DMS114 treated with DMSO at 0.1 percent for 48 hours (cell line): ENCODE data around the gene ANKRD50.

Experiments used
- DNase-seq: peaks from one replicate; lab custom pipeline; 2025; ENCODE audit not compliant: unreplicated experiment; lab: John Stamatoyannopoulos, UW

ANKRD50 gene

DNA sequence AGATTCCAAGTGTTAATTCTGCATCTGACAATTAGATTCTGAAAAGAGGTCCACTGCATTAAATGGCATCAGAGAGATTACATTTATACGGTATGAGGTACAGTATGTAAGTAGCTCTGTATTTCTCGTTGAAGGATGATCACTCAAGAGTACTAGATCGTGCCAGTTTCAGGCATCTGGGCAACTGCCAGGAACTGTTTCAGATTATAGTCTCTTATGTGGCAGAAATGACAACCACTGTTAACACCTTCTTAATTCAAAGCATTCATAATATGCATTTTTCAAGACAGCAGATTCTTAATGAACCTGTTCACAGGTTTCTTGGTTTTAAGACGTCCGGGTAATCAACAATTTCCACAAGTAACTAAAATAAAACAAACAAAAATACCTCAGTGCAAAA, 1.6 kb downstream of the ANKRD50 start:
- DNase-seq, result no peak

DNA sequence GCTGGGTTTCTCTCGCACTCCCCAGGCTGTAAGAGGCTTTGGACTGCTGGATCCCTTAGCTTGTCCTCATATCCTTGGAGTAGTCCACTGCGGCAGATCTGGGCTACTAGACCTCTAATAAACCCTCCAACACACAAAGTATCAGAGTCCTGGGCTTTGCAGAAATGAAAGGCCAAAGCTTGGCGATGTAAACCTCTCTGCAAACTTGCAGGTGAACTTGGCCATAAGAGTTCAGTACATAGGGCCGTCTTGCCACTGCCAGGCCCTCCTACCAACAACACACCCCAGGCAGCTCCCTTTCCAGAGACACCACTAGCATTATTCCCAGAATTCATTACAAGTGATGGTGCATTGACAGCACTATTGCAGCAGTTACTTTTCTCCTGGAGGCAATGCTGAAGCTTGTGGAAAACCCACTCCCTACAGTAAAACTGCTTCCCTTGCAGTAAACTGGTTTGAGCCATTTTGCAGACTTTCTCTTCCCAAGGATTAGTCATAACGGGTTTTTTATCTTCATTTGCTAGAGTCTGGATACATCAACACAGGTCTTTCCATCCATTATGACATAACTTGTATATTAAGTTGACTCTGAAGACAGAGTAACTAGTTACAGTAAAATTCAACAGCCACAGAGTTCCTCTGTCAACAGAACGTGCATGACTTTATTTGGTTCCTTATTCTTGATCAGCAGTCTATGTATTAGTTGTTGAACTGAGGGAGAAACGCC, 2.4 kb downstream of the ANKRD50 start:
- DNase-seq, result no peak

GRCh38 chr4:124708517-124709300, 3.8 kb downstream of the ANKRD50 start:
- DNase-seq, result no peak

- no peak for DNase-seq
These were observed 7.1 kb downstream of the ANKRD50 start for GRCh38 chr4:124705393-124705792.

DNA sequence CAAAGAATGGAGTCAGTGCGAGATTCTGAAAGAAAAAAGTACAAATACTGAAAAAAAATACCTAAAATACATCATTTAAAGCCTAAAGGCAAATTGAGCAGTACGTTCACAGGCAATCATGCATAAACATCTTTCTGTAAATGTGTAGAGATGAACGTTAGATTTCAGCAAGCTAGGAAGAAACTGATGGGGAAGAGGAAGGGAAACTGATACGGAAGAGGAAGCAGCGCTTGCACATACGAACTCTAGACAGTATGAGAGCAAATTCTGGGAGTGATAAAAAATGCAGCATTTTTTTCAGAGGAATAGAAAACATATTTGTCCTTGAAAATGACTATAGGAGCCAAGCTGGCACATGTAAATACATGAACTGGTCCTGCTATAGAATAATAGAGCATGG, 9.4 kb downstream of the ANKRD50 start:
- no peak for DNase-seq

DNA sequence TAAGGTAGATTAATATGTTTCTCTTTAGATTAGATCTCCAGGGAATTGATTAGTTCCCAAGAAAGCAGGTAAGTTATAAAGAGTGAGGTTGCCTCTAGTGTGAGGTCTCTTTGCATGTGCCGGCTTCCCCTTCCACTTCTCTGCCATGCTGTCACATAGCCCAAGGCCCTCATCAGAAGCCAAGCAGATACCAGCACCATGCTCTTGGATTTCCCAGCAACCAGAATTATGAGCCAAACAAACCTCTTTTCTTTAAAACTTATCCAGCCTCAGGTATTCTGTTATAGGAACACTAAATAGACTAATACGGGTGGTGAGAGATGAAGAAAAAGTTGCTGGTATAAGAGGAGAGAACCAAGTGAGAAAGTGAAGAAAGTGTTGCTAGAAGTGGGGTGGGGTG, 15.1 kb downstream of the ANKRD50 start:
- DNase-seq, result no peak

DNA sequence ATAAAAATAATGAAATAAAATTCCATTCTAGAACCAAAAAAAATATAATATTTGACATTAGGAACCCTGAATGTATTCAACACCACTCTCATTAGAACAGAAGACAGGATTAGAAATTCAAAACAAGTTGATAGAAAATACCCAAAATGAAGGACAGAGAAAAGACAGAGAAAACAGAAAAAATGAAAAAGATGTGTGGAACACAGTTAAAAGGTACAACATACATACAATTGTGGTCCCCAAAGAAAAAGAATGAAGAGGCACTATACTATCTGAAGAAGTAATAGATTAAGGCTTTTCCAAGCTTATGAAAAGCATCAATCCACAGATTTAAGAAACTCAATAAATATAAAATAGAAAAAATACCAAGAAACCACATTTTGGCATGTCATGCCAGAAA, 16.4 kb downstream of the ANKRD50 start:
- no peak for DNase-seq

DNA sequence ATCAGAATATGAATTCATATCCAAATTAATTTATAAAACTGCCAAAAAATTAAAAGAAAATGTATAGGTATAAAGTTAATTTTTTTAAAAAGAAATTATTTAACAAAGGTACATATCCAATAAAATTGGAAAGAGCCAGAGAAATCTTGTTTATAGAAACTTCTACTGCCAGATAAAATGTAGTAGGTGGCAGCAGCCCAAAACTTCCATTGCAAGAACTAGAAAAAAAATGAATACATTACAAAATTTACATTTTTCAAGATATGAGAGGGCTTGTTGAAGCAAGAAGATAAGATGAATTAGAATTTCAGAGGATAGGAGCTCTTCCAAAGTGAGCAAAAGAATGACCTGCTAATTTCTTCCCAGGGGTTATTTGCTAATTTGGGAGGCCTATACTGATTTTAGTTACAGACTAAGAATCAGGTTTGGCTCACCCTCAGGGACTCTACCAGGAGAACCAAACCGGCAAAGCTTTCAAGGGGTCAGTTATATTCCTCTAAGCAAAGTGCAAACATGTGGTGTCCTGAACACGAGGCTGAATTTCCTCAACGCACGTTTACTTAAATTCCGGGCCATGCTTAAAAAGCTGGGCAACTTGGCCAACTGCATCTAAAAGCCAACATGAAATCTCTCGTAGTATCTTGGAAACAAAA, 17.5 kb downstream of the ANKRD50 start:
- DNase-seq, result no peak

DNA sequence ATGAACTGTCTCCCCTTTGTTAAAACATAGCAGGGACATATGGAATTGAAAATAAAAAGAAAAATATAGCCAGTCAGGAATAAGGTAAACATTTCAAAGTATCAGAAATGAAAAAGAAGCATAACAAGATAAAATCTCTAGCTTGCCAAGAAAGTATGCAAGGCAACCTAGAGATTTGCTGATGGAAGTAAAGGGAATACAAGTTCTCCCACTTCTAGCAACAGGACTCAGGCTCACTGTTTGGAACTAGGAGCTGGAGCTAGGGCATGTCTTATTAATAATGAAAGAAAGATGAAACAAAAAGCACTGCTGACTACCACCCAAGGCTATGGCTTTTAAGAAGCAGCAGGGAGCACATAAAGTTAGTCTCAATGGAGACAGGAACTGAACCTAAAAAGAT, 18.2 kb downstream of the ANKRD50 start:
- DNase-seq, result no peak

- no peak for DNase-seq
These were observed 20.7 kb downstream of the ANKRD50 start for GRCh38 chr4:124691801-124692200.

DNA sequence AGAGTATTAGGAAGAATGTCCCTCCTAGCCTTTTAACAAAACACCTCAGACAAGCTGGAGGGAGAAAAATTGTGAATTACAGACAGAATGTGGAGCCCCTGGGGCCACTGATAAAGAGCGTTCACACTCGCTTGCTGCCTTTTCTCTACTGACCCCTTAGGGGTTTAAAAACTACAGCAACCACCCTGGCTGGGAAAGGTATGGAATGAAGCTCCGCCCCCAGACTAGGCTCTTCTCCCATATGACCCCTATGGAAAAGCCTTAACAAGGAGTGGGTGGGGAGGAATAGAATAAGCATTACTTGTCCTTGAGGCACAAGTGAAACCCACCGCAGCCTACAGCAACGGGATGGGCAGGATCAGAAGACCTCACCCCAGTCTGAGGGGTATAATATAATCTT, 26.3 kb downstream of the ANKRD50 start:
- no peak for DNase-seq

GRCh38 chr4:124685851-124686250, 26.7 kb downstream of the ANKRD50 start:
- DNase-seq, result no peak

GRCh38 chr4:124684301-124684700, 28.2 kb downstream of the ANKRD50 start:
- DNase-seq, result no peak

DNA sequence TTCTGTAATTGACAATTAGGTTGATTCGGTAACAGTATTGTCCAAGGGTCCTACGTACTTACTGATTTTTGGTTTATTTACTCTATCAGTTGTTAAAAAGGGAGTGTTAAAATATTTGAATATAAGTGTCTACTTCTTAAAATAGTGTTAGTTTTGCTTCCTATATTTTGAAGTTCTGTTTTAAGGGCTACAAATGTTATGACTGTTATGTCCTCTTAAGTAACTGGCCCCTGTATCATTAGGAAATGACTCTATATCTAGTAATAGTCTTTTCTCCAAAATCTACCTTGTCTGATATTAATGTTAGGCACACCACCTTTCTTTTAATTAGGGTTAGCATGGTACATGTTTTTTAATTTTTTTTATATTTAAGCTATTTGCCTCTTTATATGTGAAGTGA, 30.1 kb downstream of the ANKRD50 start:
- no peak for DNase-seq

- DNase-seq, result no peak
These were observed 46.0 kb downstream of the ANKRD50 start for GRCh38 chr4:124666496-124666895.

DNA sequence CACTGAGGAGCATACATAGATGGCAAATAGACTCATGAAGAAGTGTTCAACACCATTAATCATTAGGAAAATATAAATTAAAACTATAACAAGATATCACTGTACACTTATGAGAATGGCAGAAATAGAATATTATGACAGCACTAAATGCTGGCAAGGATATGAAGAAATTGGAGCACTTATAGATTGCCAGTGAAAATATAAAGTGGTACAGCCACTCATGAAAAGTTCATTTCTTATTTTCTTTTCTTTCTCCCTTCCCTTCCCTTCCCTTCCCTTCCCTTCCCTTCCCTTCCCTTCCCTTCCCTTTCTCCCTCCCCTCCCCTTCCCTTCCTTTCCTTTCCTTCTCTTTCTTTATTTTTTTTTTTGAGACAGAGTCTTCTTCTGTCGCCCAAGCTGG, 53.7 kb downstream of the ANKRD50 start:
- DNase-seq, result no peak

DNA sequence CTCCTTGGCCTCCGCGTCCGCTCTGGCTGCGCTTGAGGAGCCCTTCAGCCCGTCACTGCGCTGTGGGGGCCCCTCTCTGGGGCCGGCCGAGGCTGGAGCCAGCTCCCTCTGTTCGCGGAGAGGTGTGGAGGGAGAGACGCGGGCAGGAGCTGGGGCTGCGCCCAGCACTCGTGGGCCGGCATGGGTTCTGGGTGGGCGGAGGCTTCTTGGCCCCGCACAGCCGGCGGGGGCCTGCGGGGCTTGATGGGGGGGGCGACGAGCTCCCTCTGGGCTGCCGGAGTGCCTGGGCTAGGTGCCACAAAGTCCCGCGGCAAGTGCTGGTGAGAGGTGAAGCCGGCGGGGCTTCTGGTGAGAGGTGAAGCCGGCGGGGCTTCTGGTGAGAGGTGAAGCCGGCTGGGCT, 61.9 kb downstream of the ANKRD50 start:
- no peak for DNase-seq

DNA sequence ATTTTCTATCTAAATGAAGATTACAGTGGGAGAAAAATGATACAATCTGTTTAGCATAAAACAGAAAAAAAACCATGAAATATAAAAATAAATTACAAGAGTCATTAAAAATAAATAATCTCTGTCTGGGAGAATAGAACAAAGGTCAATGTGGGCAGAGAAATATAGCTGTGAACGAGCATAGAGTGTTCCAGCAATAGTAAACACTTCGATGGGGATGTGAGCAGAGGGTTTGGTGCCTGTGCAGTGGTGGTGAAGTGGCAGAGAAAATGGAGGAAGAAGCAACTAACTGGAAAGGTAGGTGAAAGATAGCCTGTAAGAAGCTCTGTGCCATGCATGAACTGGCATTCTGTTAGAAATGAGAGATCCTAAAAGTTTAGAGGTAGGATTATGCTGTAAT, 64.9 kb downstream of the ANKRD50 start:
- DNase-seq, result no peak

DNA sequence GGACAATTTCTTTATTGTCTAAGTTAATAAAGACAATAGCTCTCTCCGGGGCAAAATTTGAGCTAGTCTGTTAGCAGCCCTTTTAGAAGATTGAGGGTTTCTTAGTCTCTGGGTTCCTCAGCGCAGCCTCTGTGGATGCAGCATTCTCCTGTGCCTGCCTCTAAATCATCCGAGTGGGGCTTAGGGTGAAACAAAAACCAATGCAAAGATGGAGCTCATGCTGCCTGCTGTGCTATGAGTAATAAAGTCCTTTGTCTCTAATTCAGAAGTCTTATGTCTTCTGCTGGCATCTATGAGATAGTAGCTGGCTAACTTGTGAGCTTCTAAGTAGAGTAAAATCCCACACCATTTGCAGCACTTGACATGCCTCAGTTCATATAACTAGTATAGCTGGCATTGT, 67.9 kb downstream of the ANKRD50 start:
- DNase-seq, result no peak

GRCh38 chr4:124642846-124643245, 69.7 kb downstream of the ANKRD50 start:
- DNase-seq, result no peak

GRCh38 chr4:124641715-124642381, 70.7 kb downstream of the ANKRD50 start:
- no peak for DNase-seq
